DOHH2 (cell line): ENCODE data around the gene TBC1D24.

ENCODE experiments used
- H3F3A ChIP-seq: fragments of 200-600 bp; sonication (generic), shearing (Covaris generic); 2 replicates; pipeline ENCODE4 v1.6.0; 2016; ENCODE audit warnings: antibody characterized with exemption, mild to moderate bottlenecking; ENCODE audit not compliant: control insufficient read depth, insufficient read depth
- H3K27ac ChIP-seq: fragments of 200-600 bp; sonication (generic); 2 replicates; pipeline ENCODE4 v1.5.1; 2014; ENCODE audit warnings: low read depth, mild to moderate bottlenecking, low read length, moderate library complexity
- H3K27me3 ChIP-seq: fragments of 200-600 bp; sonication (generic); 2 replicates; pipeline ENCODE4 v1.6.1; 2014; ENCODE audit warnings: mild to moderate bottlenecking, low read length, mixed read lengths; ENCODE audit not compliant: control insufficient read depth
- H3K36me3 ChIP-seq: fragments of 200-600 bp; sonication (generic); 2 replicates; pipeline ENCODE4 v1.6.1; 2014; ENCODE audit warnings: mild to moderate bottlenecking, low read length, moderate library complexity, mixed read lengths; ENCODE audit not compliant: control insufficient read depth
- H3K4me1 ChIP-seq: fragments of 200-600 bp; sonication (generic); 2 replicates; pipeline ENCODE4 v1.6.1; 2014; ENCODE audit warnings: mild to moderate bottlenecking, low read length, mixed read lengths; ENCODE audit not compliant: control insufficient read depth
- H3K4me2 ChIP-seq: fragments of 200-600 bp; sonication (generic); 2 replicates; pipeline ENCODE4 v1.6.0; 2014; ENCODE audit warnings: mild to moderate bottlenecking, low read length, moderate library complexity
- H3K4me3 ChIP-seq: fragments of 200-600 bp; sonication (generic); 2 replicates; pipeline ENCODE4 v1.5.1; 2014; ENCODE audit warnings: mild to moderate bottlenecking, low read length, mixed read lengths
- H3K79me2 ChIP-seq: fragments of 200-600 bp; sonication (generic); 2 replicates; pipeline ENCODE4 v1.6.1; 2014; ENCODE audit warnings: mild to moderate bottlenecking, low read length, mixed read lengths; ENCODE audit not compliant: control insufficient read depth
- H3K9me2 ChIP-seq: fragments of 200-600 bp; sonication (generic); replicated peaks from 2 replicates; pipeline ENCODE4 v1.6.1; 2014; ENCODE audit warnings: mild to moderate bottlenecking, low read length, mixed read lengths; ENCODE audit not compliant: control insufficient read depth
- H3K9me3 ChIP-seq: fragments of 200-600 bp; sonication (generic); 2 replicates; pipeline ENCODE4 v1.6.1; 2014; ENCODE audit warnings: antibody characterized with exemption, low read length, mixed read lengths; ENCODE audit not compliant: control insufficient read depth, insufficient read depth
- H4K20me1 ChIP-seq: fragments of 200-600 bp; sonication (generic); 2 replicates; pipeline ENCODE4 v1.6.0; 2014; ENCODE audit warnings: low read depth, mild to moderate bottlenecking, antibody characterized with exemption, low read length, moderate library complexity; ENCODE audit not compliant: control insufficient read depth, insufficient read depth
- CTCF ChIP-seq: fragments of 200-600 bp; sonication (generic); IDR thresholded peaks from one replicate; pipeline ENCODE4 v1.5.1; 2014; ENCODE audit warnings: antibody characterized with exemption, mild to moderate bottlenecking, low read depth, low read length; ENCODE audit not compliant: poor library complexity, severe bottlenecking
- EZH2phosphoT487 ChIP-seq: fragments of 200-600 bp; sonication (generic); IDR thresholded peaks from 2 replicates; pipeline ENCODE4 v1.6.1; 2017; ENCODE audit warnings: borderline replicate concordance, mild to moderate bottlenecking, antibody characterized with exemption, low read length, moderate library complexity, mixed read lengths

Gene TBC1D24

GRCh38 chr16:2466667-2467527 lies 8.0 kb upstream of the TBC1D24 start:
- no peaks in the 10 kb centered on the region for H3K9me2 ChIP-seq
- H3K9me3 ChIP-seq: no peaks in the 10 kb centered on the region
- H3K4me1 ChIP-seq: peaks cover 70% of the 10 kb centered on the region
- H3K79me2 ChIP-seq: peaks cover 3% of the 10 kb centered on the region
- peak overlapping the region; percentile 92 for H3K4me2 ChIP-seq
- H3K36me3 ChIP-seq: peaks cover 10% of the 10 kb centered on the region
- peak overlapping the region; percentile 95 for H3K27ac ChIP-seq
- H3K27me3 ChIP-seq: no peaks in the 10 kb centered on the region
- H3F3A ChIP-seq: peaks cover 30% of the 10 kb centered on the region
- TF ChIP-seq EZH2phosphoT487 (no peak), CTCF (no peak)
- no peaks in the 10 kb centered on the region for H4K20me1 ChIP-seq
- peak overlapping the region; percentile 81 for H3K4me3 ChIP-seq

GRCh38 chr16:2467528-2468232 lies 7.2 kb upstream of the TBC1D24 start:
- Histone ChIP-seq H3K9me3 (no peaks in the 10 kb centered on the region), H3K36me3 (peaks cover 2% of the 10 kb centered on the region; the same call in 1 of the 2 replicates), H3K27ac (peak overlapping the region; percentile 95), H3K4me1 (peaks cover 70% of the 10 kb centered on the region), H3K4me3 (peak overlapping the region; percentile 81), H3K27me3 (no peaks in the 10 kb centered on the region), H3K79me2 (peaks cover 7% of the 10 kb centered on the region), H3K9me2 (no peaks in the 10 kb centered on the region), H3F3A (peaks cover 30% of the 10 kb centered on the region), H3K4me2 (peak overlapping the region; percentile 92), H4K20me1 (no peaks in the 10 kb centered on the region)
- TF ChIP-seq CTCF (peak; percentile 39), EZH2phosphoT487 (no peak)

- H3K4me3 ChIP-seq: peak overlapping the region; percentile 81
- H3K36me3 ChIP-seq: no peaks in the 10 kb centered on the region
- H3K9me2 ChIP-seq: no peaks in the 10 kb centered on the region
- H4K20me1 ChIP-seq: no peaks in the 10 kb centered on the region
- TF ChIP-seq EZH2phosphoT487: no peak
- TF ChIP-seq CTCF: no peak
- peaks cover 13% of the 10 kb centered on the region for H3K79me2 ChIP-seq
- peaks cover 30% of the 10 kb centered on the region for H3F3A ChIP-seq
- peaks cover 75% of the 10 kb centered on the region for H3K4me1 ChIP-seq
- peak overlapping the region; percentile 92 for H3K4me2 ChIP-seq
- no peaks in the 10 kb centered on the region for H3K9me3 ChIP-seq
- peak overlapping the region; percentile 95 for H3K27ac ChIP-seq
- no peaks in the 10 kb centered on the region for H3K27me3 ChIP-seq
Measured at GRCh38 chr16:2468233-2468724, 6.6 kb upstream of the TBC1D24 start.
